DMS53 treated with DMSO at 0.1 percent for 48 hours (cell line): ENCODE measurements around the gene CAPN1.

Source experiments
- DNase-seq: peaks from one replicate; lab custom pipeline; 2025; ENCODE audit not compliant: unreplicated experiment; lab: John Stamatoyannopoulos, UW

The CAPN1 gene

DNA sequence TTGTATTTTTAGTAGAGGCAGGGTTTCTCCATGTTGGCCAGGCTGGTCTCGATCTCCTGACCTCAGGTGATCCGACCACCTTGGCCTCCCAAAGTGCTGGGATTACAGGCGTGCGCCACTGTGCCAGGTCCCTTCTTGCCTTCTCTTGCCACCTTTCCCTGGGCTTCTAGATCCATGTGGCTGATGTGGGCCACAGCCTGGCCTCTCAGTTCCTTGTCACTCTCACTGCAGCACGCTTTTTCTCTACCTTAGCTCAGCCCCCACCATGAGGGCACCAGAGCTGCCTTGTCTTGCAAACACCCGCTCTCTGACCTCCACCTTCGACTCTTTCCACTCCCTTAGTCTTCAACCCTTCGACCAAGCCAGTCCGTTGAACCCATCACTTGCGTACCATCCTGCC is 7.5 kb downstream of the CAPN1 start:
- no peak for DNase-seq

DNA sequence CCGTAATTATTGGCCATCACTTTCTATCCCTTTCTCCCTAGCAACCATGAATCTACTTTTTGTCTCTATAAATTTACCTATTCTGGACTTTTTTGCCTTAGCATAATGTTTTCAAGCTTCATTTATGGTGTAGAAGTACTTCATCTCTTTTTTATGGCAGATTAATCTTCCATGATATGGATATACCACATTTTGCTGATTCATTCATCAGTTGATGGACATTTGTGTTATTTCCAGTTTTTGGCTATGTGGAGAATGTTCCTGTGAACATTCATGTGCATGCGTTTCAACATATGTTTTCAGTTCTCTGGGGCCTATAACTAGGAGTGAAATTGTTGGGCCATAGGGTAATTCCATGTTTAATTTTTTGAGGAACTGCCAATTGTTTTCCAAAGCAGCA is 12.8 kb downstream of the CAPN1 start:
- DNase-seq = no peak

DNA sequence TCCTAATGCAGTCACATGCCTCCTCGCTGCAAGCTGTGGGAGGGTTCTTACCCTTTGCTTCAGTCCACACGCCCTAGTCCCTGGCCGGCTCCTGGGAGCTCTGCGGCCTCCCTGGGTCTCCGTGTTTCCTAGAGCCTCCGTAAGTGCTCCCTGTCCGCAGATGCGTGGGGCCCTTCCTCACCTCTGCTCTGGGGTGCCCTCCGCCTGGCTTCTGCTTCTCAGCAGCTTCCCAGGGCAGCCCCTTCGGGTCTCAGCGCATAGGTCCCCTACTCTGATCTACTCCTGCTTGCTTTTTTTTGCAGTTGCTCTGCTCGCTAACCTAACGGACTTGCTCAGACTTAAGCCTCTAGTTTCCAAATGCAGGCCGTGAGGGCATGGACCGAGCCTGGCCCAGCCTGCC is 22.4 kb downstream of the CAPN1 start:
- DNase-seq = no peak

DNA sequence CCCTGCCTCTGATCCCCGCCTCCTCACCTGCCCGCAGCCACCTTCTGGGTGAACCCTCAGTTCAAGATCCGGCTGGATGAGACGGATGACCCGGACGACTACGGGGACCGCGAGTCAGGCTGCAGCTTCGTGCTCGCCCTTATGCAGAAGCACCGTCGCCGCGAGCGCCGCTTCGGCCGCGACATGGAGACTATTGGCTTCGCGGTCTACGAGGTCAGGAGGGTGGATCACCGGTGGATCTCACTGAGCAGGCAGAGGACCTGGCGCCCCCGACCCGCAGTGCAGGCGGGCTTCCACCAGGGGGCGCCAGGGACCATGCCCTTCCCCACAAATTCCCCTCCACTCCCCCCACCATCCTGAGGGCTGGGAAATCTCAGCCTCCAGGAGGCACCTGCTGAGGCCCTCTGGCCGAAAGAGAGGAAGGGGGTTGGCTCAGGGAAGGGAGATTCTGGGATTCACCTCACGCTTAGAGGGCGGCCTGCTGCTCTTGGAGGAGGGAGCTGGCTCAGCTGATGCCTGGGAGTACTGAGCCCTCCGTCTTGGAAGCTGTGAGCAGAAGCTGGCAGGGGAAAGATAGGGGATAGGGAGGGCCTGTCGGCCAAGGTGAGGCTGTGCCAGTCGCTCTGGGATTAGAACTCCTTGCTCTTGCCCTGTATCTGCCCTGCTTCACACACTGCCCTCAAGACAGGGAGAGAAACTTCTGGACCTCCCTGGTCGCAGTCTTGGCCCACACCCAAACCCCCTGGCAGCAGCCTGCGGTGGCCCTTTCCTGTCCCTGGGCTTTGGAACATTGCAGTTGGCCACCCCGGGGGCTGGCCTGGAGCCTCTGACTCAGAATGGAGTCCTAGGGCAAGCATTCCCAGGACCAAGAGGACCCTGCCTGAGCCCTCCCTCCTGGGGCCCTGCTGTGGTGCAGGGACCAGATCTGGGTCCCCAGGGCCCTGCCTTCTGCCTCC is 23.2 kb downstream of the CAPN1 start:
- no peak for DNase-seq

DNA sequence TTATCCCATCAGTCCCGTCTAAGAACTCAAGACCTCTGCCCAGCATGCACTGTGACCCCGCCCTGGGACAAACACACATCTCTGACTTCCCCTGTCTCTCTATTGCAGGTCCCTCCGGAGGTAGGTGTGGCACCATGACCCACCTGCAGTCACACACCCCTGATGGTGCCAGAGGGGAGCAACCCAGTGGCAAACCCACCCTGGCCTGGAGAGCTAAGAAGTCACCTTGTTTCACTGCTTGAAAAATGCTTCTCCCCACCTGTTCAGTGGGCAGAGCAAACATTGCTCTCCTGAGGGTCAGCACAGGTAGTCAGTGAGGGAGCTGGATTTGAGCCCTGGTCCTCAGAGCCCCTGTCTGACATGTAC is 23.9 kb downstream of the CAPN1 start:
- no peak for DNase-seq

DNA sequence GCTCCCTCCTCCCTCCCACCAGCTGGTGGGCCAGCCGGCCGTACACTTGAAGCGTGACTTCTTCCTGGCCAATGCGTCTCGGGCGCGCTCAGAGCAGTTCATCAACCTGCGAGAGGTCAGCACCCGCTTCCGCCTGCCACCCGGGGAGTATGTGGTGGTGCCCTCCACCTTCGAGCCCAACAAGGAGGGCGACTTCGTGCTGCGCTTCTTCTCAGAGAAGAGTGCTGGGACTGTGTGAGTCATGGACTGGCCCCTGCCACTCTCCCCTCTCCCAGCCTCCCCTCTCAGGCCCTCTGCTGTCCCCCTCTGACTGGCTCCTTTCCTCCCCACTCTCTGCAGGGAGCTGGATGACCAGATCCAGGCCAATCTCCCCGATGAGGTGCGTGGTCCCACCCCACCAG is 24.7 kb downstream of the CAPN1 start:
- no peak for DNase-seq

DNA sequence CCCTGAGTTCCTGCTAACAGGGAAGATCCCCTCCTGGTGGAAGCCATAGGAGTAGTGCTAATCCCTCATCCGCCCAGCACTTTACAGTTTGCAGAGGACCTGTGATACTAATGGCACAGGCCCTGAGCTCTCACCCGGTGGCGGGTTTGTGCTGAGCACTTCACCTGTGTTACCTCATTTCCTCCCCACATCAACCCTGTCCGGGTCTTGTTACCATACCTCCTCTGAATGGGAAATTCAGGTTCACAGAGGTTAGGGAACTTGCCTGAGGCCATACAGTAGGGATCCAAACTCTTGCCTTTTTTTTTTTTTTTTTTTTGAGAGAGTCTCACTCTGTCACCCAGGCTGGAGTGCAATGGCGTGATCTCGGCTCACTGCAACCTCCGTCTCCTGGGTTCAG is 25.2 kb downstream of the CAPN1 start:
- DNase-seq = no peak

DNA sequence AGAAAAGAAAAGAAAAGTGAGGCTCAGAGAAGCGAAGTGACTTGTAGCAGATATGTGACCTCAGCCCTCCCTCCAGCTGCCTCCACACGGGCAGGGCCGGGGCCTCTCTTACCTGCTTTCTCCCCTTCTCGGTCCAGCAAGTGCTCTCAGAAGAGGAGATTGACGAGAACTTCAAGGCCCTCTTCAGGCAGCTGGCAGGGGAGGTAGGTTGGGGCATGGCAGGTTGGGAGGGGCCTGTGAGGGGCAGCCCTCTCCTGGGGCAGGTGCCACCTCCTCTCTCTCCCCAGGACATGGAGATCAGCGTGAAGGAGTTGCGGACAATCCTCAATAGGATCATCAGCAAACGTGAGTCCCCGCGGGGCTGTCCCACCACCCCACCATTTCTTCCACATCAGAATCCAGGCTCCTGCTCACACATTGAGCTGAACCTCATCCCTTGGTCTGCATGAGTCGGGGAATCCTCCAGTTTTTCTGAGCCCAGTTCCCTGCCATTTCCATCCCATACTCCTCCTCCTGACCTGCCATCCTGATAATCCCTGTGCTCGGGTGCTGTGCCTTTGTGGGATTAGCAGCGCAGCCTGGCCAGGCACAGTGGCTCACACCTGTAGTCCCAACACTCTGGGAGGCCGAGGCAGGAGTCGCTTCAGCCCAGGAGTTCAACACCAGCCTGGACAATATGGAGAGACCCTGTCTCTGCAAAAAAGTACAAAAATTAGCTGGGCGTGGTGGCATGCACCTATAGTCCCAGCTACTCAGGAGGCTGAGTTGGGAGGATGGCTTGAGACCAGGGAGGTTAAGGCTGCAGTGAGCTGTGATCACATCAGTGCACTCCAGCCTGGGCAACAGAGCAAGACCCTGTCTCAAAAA is 26.4 kb downstream of the CAPN1 start:
- no peak for DNase-seq

DNA sequence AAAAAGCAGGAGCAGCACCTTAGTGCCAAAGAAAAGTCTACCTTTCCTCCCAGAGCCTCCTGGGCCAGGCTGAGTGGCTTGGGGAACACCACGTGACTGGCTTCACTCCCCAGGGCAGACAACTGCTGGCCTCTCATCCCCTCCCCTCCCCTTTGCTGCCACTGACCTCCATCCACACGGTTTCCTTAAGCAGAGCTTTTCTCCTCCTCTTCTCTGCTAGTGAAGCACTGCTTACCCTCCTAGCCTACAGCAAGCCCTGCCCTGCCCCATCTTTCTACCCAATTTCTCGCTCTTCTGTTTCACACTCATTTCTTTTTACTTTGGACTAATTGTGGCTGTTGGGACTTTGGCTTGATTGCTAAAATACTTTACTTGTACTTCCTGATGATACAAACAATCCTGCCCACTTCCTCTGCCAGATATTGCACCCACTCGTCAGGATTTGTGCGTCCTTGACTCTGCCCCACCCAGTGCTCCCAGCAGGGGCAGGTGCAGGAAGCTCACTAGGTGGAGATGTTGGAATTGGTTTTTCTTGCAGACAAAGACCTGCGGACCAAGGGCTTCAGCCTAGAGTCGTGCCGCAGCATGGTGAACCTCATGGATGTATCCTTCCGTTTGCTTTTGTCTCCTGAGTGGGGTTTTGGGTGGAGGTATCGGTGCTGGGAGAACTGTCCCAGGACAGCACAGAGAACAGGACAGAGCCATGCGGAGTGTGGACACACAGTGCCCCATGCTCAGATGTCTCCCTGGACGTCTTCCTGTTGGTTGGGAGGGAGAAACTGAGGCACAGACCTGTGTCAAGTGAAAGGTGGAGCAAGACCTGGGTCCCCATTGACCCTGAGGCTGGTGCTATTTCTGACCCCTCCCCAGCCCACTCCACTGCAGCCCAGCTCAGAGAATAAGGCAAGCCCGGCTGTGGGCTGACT is 27.3 kb downstream of the CAPN1 start:
- no peak for DNase-seq

DNA sequence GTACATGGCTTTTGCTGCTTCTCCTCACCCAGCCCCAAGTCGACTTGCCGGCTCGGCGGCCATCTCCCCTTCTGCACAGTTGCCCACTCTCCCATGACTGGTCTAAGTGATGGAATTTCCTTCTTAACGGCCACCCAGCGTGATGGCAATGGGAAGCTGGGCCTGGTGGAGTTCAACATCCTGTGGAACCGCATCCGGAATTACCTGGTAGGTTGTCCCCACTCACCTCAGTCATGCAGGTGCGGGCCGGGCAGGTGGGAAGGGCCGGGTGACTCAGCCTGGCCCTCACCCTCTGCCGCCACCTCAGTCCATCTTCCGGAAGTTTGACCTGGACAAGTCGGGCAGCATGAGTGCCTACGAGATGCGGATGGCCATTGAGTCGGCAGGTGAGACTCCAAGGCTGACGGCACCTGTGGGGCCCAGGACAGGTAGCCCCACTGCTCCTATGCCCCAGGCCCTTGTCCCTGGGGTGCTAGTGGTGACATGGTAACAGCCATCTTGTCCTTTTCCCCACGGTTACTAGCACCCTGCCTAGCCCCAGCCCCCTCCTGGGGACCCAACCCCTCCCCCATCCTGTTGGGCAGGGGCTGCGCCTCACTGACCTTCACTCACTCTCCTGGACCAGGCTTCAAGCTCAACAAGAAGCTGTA is 28.1 kb downstream of the CAPN1 start:
- DNase-seq = no peak

DNA sequence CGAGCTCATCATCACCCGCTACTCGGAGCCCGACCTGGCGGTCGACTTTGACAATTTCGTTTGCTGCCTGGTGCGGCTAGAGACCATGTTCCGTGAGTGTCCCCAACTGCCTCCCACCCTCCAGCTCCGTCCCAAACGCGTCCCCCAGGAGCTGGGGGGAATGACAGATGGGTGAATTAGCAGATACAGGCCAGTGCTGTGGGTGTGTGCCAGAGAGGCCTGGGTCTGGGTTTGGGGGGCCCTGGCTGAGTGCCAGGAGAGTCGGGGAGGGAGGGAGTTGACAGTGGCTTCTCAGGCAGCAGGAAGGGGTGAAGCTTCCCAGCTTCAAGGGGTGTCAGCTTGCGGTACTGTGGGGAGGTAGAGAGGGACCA is 28.6 kb downstream of the CAPN1 start:
- DNase-seq = no peak

DNA sequence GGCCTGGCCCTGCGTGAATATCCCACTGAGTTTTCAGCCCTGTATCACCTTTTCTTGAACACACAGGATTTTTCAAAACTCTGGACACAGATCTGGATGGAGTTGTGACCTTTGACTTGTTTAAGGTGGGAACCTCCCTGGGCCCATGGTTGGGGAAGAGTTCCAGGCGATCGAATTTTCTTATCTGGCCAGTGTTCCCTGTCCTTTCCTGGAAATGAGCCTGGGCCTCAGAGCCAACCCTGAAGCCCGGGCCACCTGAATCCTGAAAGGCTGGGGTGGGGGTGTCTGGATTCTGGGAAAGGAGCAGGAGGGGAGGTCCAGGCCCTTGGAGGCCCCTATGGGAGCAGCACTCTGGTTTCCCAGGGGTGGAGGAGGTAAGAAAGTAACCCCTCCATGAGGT is 29.0 kb downstream of the CAPN1 start:
- DNase-seq = no peak

DNA sequence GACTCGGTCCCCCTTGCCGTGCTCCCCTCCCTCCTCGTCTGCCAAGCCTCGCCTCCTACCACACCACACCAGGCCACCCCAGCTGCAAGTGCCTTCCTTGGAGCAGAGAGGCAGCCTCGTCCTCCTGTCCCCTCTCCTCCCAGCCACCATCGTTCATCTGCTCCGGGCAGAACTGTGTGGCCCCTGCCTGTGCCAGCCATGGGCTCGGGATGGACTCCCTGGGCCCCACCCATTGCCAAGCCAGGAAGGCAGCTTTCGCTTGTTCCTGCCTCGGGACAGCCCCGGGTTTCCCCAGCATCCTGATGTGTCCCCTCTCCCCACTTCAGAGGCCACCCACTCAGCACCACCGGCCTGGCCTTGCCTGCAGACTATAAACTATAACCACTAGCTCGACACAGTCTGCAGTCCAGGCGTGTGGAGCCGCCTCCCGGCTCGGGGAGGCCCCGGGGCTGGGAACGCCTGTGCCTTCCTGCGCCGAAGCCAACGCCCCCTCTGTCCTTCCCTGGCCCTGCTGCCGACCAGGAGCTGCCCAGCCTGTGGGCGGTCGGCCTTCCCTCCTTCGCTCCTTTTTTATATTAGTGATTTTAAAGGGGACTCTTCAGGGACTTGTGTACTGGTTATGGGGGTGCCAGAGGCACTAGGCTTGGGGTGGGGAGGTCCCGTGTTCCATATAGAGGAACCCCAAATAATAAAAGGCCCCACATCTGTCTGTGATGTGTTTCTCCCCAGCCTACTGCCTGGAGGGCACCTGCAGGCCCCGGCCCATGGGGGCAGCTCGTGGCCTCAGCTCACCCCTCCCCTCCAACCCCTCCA is 29.8 kb downstream of the CAPN1 start:
- no peak for DNase-seq

DNA sequence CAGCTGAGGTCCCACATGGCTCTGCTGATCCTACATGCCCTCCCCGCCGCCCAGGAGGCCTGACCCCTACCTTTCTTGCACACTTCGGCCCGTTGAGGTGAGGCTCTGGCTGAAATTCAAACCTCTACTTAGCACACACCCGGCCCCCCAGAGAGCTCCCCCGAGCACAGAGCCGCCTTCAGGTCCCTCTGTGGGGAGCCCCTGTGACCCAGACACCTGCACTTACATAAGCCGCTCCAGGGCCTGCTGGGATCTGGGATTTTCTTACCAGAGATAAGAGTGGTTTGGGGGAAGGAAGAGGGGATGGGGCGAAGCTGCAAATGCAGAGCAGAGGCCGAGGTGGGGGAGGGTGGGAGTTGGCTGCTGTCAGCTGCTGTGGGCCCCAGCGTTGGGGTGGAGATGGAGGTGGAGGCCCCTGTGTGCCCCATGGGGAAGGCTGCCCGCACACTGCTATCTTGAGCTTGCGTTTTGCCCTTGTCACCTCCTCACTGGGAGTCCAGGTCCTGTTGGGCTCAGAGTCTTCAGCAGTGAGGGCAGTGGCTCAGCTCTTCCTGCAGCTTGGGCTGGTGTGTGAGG is 30.6 kb downstream of the CAPN1 start:
- no peak for DNase-seq

DNA sequence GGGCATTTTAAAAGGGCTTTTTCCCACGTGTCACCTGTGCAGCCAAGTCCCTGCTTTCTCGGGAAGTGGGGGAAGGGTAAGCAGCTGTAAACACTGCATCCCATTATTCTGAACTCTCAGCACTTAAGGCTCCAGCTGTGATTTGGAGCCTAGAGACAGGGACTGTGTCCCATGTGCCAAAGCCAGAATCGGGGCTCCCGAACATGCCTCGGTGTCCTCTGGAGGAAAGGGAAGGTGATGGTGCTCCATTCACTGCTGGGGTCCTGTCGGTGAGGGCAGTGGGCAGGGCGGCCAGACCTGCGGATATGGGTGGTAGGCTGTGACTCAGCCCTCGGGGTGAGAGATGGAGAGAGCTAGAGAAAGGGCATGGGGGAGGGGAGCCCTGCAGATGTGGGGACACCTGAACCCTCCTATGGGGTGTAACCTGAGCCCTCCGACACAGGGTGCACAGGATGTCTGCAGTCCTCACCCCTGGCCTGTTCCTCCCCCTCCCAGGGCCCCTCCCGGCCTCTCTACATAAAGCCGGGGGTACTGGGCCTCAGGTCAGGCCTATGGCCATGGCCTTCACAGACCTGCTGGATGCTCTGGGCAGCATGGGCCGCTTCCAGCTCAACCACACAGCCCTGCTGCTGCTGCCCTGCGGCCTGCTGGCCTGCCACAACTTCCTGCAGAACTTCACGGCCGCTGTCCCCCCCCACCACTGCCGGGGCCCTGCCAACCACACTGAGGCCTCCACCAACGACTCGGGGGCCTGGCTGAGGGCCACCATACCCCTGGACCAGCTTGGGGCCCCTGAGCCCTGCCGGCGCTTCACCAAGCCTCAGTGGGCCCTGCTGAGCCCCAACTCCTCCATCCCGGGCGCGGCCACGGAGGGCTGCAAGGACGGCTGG is 31.8 kb downstream of the CAPN1 start:
- peak; percentile 9 for DNase-seq

DNA sequence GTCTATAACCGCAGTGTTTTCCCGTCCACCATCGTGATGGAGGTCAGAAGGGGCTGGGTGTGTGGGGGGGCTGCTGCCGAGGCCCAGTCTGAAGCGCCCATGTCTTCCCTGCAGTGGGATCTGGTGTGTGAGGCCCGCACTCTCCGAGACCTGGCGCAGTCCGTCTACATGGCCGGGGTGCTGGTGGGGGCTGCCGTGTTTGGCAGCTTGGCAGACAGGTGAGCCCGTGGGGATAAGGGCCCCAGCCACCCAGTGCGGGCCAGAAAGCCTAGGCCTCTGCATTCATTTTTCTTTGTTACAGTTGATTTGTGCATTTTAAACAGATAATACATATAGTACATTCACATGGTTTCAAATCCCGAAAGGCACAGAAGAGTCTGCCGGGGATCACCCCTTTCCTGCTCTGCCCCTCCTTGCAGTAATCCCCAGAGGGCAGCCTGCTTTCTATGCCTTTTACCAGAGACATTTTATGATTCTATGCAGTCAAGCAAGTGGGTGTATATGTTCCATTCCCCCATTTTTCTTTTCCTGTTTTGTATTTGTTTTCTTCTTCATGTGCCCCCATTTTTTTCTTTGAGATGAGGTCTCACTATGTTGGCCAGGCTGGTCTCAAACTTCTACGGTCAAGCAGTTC is 32.6 kb downstream of the CAPN1 start:
- no peak for DNase-seq

DNA sequence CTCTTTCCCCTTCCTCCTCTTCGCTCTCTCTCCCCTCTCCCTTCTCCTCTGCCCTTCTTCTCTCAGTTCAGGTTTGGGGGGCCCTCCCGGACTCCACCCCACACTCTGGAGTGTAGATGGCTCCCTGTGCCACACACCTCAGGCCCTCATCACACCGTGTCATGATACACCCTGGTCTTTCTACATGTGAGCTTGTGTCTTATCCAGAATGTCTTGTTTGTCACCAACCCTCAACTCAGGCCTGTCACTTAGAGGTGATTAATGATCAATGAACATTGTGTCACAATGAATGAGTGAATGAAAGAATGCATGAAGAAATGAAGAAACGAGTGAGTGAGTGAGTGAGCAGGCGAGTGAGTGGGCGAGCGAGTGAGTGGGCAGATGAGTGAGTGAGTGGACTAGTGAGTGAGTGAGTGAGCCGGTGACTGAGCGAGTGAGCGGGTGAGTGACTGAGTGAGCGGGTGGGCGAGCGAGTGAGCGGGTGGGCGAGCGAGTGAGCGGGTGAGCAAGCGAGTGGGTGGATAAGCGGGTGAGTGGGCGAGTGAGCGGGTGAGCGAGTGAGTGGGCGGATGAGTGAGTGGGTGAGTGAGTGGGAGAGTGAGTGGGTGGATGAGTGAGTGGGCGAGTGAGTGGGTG is 33.8 kb downstream of the CAPN1 start:
- no peak for DNase-seq

DNA sequence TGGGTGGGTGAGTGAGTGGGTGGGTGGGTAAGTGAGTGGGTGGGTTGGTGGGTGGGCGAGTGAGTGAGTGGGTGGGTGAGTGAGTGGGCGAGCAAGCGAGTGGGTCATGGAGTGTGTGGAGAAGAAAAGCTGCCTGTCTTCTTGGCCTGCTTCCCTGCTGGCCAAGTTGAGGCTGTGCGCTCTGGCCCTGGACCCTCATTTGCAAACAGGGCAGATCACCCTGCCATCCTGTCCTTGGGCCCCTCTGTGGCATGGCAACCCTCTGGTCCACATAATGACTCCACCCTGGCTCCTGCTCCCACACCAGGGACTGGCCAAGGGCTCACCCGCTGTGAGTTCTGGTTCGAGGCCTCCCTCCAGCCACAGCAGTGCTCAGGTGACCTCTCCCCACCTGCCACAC is 35.1 kb downstream of the CAPN1 start:
- no peak for DNase-seq
